Measurements from ENCODE around the gene TUBGCP2.
"Not testable (repeated sequence)": the region's sequence is repeated elsewhere in the genome, so short reads cannot be mapped to it uniquely, and the experiment has no call there.

TUBGCP2 gene

DNA sequence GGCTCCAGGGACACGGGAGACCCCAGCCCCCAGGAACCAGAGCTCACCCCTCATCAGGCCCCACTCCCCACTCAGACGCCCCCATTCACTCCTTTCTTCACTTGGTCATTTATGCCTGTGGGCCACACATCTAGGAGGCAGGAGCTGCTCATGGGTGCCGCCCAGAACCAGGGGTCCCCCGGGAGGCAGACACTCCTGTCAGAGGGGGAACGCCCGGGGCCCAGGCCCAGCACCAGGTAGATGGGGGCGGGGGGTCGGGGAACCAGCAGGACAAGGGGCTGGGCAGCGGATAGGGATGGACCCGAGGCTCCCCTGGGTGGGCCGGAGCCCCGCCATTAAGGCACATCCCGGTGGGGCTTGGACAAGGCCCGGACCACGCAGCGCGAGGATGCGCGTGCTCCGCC, 16.2 kb upstream of the TUBGCP2 start:
- DNase-seq = no peak

DNA sequence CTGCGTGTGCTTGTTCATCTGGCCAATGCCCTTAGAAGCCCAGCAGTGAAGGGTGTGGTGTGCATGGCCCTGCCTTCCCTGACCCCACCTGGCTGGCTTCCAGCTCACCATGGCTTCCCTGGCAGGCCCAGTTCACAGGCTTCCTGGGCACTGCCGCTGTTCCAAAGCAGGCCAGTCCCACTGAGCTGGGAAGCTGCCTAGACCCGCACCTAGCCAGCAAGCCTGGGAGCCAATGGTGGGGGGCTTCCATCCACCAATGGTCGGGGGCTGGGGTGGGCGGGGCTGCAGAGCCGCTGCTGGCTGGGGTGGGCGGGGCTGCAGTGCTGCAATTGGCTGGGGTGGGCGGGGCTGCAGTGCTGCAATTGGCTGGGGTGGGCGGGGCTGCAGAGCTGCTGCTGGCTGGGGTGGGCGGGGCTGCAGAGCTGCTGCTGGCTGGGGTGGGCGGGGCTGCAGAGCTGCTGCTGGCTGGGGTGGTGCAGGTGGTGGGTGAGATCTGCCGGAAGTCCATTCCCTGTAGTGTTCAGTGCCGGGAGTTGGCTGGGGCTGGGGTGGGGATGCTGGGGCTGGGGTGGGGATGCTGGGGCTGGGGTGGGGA, 15.6 kb upstream of the TUBGCP2 start:
- no peak for DNase-seq

DNA sequence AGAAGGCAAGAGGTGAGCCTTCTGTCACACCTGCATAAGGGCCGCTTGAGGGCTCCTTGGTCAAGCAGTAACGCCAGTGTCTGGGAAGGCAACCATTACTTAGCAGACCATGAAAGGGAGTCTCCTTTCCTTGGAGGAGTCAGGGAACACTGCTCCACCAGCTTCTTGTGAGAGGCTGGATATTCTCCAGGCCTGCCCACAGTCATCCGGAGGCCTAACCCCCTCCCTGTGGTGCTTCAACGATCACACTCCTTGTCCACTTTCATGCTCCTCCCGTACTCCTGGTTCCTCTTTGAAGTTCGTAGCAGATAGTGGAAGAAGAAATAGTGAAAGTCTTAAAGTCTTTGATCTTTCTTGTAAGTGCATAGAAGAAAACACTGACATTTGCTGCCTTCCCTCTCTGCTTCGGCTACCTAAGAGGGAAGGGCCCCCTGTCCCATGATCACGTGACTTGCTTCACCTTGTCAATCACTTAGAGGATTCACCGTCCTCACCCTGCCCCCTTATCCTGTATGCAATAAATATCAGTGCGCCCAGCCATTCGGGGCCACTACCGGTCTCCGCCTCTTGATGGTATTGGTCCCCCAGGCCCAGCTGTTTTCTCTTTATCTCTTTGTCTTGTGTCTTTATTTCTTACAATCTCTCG, 13.5 kb upstream of the TUBGCP2 start:
- not testable (repeated sequence) for DNase-seq

- DNase-seq = not testable (repeated sequence)
Measured at GRCh38 chr10:133320852-133321422, 12.3 kb upstream of the TUBGCP2 start.

DNA sequence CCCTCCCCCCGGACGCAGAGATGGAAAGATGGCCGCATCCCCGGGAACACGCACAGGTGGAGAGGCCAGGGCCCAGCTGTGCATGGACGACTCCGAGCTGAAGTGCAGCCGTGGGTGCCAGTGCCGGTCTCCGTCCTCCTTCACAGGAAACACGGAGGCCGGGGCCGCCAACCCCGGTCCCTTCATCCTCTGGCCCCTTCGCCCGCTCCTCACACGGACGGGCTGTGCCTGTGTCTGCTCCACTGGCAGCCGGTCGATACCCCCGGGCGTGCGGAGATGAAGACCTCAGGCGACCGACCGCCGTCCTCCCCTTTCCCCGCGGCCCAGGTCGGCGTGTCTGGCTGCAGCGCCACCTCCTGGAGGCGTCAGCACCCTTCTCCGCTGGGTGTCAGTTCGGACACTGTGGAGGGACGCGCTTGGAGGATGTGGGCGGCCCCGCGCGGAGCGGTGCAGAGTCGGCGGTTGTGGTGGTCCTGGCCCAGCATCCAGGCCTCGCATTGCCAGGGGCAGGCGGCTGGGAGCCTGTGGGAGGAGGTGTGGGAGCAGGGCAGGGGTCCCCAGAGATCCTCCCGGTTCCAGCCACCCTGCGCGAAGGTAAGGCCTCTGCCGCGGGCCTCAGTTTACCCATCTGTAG, 9.9 kb upstream of the TUBGCP2 start:
- DNase-seq = no peak

DNA sequence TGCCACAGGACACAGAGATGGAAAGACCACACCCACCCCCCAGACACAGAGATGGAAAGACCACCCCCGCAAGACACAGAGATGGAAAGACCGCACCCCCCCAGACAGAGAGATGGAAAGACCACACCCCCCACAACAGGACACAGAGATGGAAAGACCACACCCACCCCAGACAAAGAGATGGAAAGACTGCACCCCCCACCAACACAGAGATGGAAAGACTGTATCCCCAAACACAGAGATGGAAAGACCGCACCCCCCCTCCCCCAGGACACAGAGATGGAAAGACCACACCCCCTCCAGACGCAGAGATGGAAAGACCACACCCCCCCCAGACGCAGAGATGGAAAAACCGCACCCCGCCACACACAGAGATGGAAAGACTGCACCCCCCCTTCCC, 8.1 kb upstream of the TUBGCP2 start:
- DNase-seq = no peak

DNA sequence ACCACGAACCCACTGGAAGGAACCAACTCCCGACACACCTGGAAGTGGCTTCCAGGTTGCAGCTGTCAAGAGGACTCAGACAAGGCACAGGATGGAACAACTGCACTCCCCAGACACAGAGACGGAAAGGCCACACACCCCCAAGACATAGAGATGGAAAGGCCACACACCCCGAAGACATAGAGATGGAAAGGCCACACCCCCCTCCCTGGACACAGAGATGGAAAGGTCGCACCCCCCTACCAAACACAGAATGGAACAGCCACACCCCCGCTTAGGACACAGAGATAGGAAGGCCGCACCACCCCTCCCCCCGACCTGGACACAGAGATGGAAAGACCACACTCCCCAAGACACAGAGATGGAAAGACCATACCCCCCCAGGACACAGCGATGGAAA, 7.6 kb upstream of the TUBGCP2 start:
- DNase-seq = no peak

- no peak for DNase-seq
Measured at GRCh38 chr10:133315847-133316246, 7.2 kb upstream of the TUBGCP2 start.

DNA sequence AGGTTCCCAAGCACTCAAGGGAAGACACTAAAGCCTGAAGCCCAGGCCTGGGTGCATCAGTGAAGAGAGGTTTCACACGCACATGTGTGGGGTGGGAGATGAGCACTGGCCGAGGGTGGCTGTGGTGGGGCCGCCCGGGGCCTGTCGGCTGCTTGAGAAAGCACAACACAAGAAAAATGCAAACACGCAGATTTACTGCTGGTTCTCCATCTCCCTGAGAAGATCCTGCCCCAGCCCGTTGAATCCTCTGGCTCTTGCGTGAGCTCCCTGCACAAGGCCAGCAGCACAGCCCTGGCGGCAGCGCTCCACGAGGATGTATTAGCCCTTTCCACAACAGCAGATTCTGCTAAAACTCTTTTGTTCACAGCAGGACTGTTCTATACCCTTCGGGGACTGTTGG, 6.2 kb upstream of the TUBGCP2 start:
- DNase-seq = no peak

DNA sequence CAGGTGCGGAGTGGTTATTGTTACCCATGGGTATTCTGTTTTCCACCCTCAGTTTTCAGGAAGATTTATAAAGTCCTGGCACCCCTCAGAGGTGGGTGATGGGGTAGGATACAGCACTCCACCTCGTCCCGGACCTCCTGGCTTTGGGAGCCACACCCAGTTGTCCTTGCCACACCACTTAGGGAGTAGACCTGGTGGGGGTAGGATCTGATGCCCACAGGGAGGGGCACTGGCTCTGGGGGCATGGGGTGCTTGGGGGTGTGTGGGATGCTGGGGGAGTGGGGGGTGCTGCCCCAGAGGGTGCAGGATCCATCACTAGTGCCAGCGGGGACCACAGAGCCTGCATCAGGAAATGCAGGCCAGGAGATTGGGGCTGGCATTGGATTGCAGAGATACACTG, 4.5 kb upstream of the TUBGCP2 start:
- DNase-seq = no peak

GRCh38 chr10:133312769-133313145, 4.1 kb upstream of the TUBGCP2 start:
- DNase-seq = no peak

- DNase-seq = no peak
Measured at GRCh38 chr10:133312016-133312768, 3.5 kb upstream of the TUBGCP2 start.

DNA sequence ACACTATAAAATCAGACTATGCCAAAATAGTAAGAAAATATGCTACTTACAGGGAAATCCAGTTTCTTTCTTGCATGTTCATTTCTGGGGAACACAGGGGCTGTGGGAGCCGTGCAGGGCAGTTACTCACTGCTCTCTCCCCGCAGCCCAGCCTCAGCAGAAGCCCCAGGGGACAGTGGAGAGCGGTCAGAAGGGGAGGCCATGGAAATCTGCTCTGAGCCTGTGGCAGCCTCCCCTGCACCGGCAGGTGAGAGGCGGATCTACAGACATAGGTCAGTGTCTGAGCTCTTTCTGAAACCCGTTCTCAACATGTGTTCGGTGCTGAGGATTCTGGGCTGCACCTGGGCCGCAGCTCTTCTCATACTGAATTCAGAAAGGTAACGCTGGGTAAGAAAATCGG, 2.9 kb upstream of the TUBGCP2 start:
- DNase-seq = no peak

DNA sequence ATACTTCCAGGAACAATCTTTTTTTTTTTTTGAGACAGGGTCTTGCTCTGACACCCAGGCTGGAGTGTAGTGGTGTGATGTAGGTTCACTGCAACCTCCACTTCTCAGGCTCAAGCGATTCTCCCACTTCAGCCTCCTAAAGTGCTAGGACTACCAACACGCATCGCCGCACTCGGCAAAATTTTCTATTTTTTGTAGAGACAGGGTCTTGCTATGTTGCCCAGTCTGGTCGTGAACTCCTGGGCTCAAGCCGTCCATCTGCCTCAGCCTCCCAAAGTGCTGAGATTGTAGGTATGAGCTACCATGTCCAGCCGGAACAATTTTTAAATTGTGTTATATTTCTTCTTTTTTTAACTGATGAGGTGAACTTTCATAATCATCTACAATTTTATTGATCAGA, 2.1 kb upstream of the TUBGCP2 start:
- DNase-seq = no peak

GRCh38 chr10:133310399-133310755, 1.7 kb upstream of the TUBGCP2 start:
- no peak for DNase-seq

- DNase-seq = no peak
Measured at GRCh38 chr10:133309720-133310398, 1.2 kb upstream of the TUBGCP2 start.

DNA sequence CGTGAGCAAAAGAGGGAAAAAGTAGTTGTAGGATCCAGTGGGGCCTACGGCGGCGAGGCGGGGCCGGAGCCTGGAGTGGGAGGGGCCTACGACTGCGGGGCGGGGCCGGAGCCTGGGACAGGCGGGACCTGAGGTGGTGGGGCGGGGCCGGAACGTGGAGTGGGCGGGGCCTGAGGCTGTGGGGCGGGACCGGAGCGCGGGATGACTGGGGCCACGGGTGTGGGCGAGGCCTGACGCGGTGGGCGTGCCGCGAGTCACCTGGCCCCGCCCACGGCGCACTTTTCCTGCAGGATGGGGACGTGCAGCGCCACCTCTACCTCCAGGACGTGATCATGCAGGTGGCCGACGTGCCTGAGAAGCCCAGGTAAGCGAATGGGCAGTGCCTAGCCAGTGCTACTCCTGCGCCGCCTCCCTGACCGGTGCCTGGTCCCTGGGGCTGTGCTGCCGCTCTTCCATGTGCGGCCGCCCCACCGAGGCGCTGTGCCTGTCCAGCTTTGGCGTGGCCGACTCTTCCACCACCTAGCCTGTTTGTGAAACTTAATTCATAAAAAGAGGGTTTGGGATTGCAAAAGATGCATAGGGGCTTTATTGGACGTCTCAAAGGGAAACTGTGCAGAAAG, 538 bp upstream of the TUBGCP2 start:
- peak; percentile 25 for DNase-seq

DNA sequence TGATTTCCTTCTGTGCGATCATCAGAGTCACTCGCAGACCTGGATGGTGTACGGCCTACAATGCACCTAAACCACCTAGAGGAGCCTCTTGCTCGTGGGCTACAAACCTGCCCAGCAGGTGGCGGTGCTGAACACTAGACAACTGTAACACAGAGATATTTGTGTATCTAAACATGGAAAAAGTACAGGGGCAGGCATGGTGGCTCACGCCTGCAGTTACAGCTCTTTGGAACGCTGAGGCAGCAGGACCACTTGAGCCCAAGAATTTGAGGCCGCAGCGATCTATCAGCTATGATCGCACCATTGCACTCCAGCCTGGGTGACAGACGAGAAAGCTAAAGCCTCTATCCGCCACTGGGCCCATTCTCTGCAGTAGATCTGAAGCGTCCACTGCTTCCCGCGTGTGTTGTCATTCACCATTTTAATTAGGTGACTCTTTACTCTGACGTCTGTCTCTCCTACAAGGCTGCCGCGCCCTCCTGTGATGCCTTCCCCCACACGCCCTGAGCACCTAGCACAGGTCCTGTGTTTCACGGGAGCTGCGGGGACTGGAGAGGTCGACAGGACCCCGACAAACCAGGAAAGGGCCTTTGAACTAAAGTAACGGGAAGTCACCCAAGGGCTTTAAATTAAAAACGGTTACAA, 774 bp downstream of the TUBGCP2 start:
- no peak for DNase-seq

GRCh38 chr10:133306941-133307379, 1.7 kb downstream of the TUBGCP2 start:
- DNase-seq = no peak

GRCh38 chr10:133306097-133306476, 2.6 kb downstream of the TUBGCP2 start:
- DNase-seq = no peak

DNA sequence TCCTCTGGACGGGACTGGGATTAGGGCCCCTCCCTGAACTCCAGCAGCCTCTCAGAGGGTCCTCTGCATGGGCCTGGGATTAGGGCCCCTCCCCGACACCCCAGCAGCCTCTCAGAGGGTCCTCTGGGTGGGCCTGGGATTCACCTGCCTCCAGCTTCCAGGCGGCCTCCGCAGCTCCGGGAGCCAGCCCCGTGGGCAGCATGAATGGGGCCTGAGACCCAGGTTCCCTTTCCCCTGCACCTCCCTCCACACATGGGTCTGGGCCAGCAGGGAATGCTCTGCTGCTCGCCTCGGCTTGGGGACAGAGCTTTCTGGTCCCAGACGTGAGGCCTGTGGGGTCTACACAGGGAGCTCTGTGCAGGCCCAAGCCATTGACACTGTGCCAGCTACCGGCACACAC, 5.5 kb downstream of the TUBGCP2 start:
- DNase-seq = no peak

DNA sequence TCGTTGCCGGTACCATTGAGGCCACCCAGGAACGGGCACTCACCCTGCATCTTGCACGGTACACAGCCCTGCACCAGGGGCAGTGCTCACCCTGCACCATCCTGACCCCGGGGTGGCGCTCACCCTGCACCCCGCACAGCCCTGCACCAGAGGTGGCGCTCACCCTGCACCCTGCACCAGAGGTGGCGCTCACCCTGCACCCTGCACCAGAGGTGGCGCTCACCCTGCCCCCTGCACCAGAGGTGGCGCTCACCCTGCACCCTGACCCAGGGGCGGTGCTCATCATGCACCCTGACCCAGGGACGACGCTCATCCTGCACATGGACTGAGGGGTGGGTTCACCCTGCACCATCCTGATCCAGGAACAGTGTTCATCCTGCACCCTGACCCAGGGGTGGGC, 6.4 kb downstream of the TUBGCP2 start:
- no peak for DNase-seq

Data from NCI-H446 treated with DMSO at 0.1 percent for 48 hours (cell line).